Right lobe of liver (tissue), 6 donors: Measurements from ENCODE around the gene CCDC43. TPM values are rescaled to one million over a fixed set of nuclear protein-coding genes. Genes with fewer than 3 reads are reported as not detected.
"Not testable (repeated sequence)": the region's sequence is repeated elsewhere in the genome, so short reads cannot be mapped to it uniquely, and the experiment has no call there.

ENCODE experiments used
- ATAC-seq, 4 donors: fragments of 200-7000 bp; cut with Tn5 transposase; one replicate each; pipeline ENCODE4 v1.9.1; 2020; ENCODE audit warnings: mild to moderate bottlenecking in 4 of 4, moderate library complexity in 4 of 4
- DNase-seq, 3 donors: peaks; one replicate each; pipeline ENCODE4 v3.0.0-alpha.2; 2020
- H3K27ac ChIP-seq, 3 donors: fragments of 200-600 bp; one replicate each; pipeline ENCODE4 v1.8.0; 2022
- H3K27me3 ChIP-seq, 2 donors: fragments of 200-600 bp; one replicate each; pipeline ENCODE4 v1.8.0; 2022
- H3K36me3 ChIP-seq, 4 donors: fragments of 200-600 bp; sonication (generic) in 1 of 4; one replicate each; pipeline versions ENCODE4 v1.5.1 to v1.8.0; 2017 to 2022; ENCODE audit warnings: control low read depth in 1 of 4
- H3K4me1 ChIP-seq, 4 donors: fragments of 200-600 bp; sonication (generic) in 1 of 4; one replicate each; pipeline versions ENCODE4 v1.5.1 to v1.8.0; 2017 to 2022; ENCODE audit warnings: control low read depth in 1 of 4
- H3K4me3 ChIP-seq, 3 donors: fragments of 200-600 bp; one replicate each; pipeline ENCODE4 v1.8.0; 2022
- H3K9me3 ChIP-seq, 4 donors: fragments of 200-600 bp; sonication (generic) in 1 of 4; one replicate each; pipeline versions ENCODE4 v1.5.1 to v1.8.0; 2017 to 2022; ENCODE audit warnings: control low read depth in 1 of 4
- CTCF ChIP-seq, 4 donors: fragments of 200-600 bp in 3 of 4; fragments of 450-650 bp in 1 of 4; IDR thresholded peaks; one replicate each; pipeline versions ENCODE4 v1.5.1 to v1.8.0; 2016 to 2022; ENCODE audit warnings: antibody characterized with exemption in 4 of 4, mild to moderate bottlenecking in 2 of 4
- POLR2A ChIP-seq: fragments of 450-650 bp; IDR thresholded peaks from one replicate; pipeline ENCODE4 v1.6.1; 2017; ENCODE audit warnings: antibody characterized with exemption, mild to moderate bottlenecking
- WGBS: methylation state at CpG from one replicate; pipeline ENCODE4 v1.1.6; 2018; ENCODE audit warnings: low coverage, low lambda C conversion rate; ENCODE audit not compliant: insufficient coverage; ENCODE audit errors: missing lambda C conversion rate; 5-methylcytosine and 5-hydroxymethylcytosine counted together
- intact Hi-C, 2 donors: fragments of 100-400 bp; cut with DNase I; formaldehyde crosslinking; loops; one replicate each; pipeline versions ENCODE4 v1.11.2 to v1.14.1; 2022
- total RNA-seq, 6 experiments: library from RNA; depleted of rRNA in 2 of 6; stranded (reverse); fragments of >200 nt in 2 of 6; fragmentation: NEBNext Ultra II Directional in 3 of 6; extraction: Animal tissue kit (Norgen Biotek cat#: 25700) in 3 of 6; gene quantifications; one replicate each; pipeline versions ENCODE4 v1.1.0 to v1.2.4, GENCODE V29; 2016 to 2023
- donor health status: DM: no; HTN: yes; CAD: no.
- donor health status: DM: no; HTN: no; CAD: no.
- donor health status: DM: no; HTN: no; CAD: no.
- donor health status: DM: no; HTN: yes; CAD: no.
- donor health status: DM: no; HTN: yes; CAD: no.

The CCDC43 gene
- total RNA-seq, 6 experiments from 2014 or later: 4.5 to 8.4 (median 5.6) TPM

GRCh38 chr17:44707755-44708400, 18.3 kb upstream of the CCDC43 start:
- TF ChIP-seq POLR2A (no peak), CTCF (IDR thresholded peaks at IDR 0.05) (no peak)
- peaks cover 0 to 10% (median 3%) of the 10 kb centered on the region in 4 donors for H3K4me1 ChIP-seq
- DNase-seq (no peak), ATAC-seq (peak in 1 of 4 donors; percentile 11)
- H3K36me3 ChIP-seq: no peaks in the 10 kb centered on the region
- intact Hi-C loops: no loop called here
- H3K9me3 ChIP-seq: no peaks in the 10 kb centered on the region
- H3K27me3 ChIP-seq: no peaks in the 10 kb centered on the region
- 26% methylated on average over 4 of the region's 4 CpGs for WGBS
- H3K4me3 ChIP-seq: peak overlapping the region; percentile 50 to 86 (median 79)
- H3K27ac ChIP-seq: peak overlapping the region in 1 of 3 donors; percentile 2

- intact Hi-C loops, H3K27me3 ChIP-seq, DNase-seq, H3K36me3 ChIP-seq, H3K4me1 ChIP-seq, ATAC-seq, H3K9me3 ChIP-seq, H3K27ac ChIP-seq, H3K4me3 ChIP-seq: not testable (repeated sequence)
- 78% methylated on average over 10 of the region's 10 CpGs for WGBS
These were observed 10.7 kb upstream of the CCDC43 start for GRCh38 chr17:44700288-44700687.

GRCh38 chr17:44693609-44694008, 4.0 kb upstream of the CCDC43 start:
- TF ChIP-seq CTCF (IDR thresholded peaks at IDR 0.05) (no peak), POLR2A (no peak)
- intact Hi-C loops: no loop called here
- Histone ChIP-seq H3K36me3 (no peaks in the 10 kb centered on the region), H3K9me3 (no peaks in the 10 kb centered on the region), H3K4me3 (no peak overlapping the region), H3K27me3 (no peaks in the 10 kb centered on the region), H3K4me1 (peaks cover 0 to 10% (median 2%) of the 10 kb centered on the region in 4 donors), H3K27ac (no peak overlapping the region)
- no peak for DNase-seq
- no peak for ATAC-seq
- 66% methylated on average over 11 of the region's 11 CpGs for WGBS

GRCh38 chr17:44690746-44691306, 1.2 kb upstream of the CCDC43 start:
- Histone ChIP-seq H3K4me1 (peaks cover 0 to 14% (median 3%) of the 10 kb centered on the region in 4 donors), H3K4me3 (peak overlapping the region in 1 of 3 donors; percentile 95), H3K27ac (peak overlapping the region in 1 of 3 donors; percentile 77)
- intact Hi-C loops, H3K36me3 ChIP-seq, H3K9me3 ChIP-seq, H3K27me3 ChIP-seq: not testable (repeated sequence)
- WGBS: 76% methylated on average over 17 of the region's 21 CpGs
- DNase-seq (peak in 2 of 3 donors; percentile 19 to 76), ATAC-seq (peak; percentile 62 to 83 (median 69))
- TF ChIP-seq CTCF (IDR thresholded peaks at IDR 0.05): peak in 3 of 4 donors; percentile 33 to 50 (median 37)
